ENCODE results near the gene KLF13. TPM values are rescaled to one million over a fixed set of nuclear protein-coding genes. Genes with fewer than 3 reads are reported as not detected.

Gene KLF13
- total RNA-seq, 1 experiment from 2014 or later, result 60.1 TPM

DNA sequence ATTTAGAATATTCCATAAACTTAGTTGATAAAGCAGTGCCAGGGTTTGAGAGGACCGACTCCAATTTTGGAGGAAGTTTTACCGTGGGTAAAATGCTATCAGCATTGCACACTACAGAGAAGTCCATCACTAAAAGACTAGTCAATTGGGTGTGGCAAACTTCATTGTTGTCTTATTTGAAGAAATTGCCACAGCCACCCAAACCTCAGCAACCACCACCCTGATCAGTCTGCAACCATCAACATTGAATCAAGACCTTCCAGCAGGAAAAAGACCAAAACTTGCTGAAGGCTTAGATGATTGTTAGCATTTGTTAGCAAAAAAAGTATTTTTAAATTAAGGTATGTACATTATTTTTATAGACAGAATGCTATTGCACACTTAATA, 60.5 kb downstream of the KLF13 start:
- TF ChIP-seq RAD21 (IDR thresholded peaks at IDR 0.05; ENCODE audit: low read depth) (no peak), ZNF274 (IDR thresholded peaks at IDR 0.05; ENCODE audit: low read depth, low read length) (no peak), CBX3 (IDR thresholded peaks at IDR 0.05; ENCODE audit: low read depth) (no peak), SIN3A (IDR thresholded peaks at IDR 0.05; ENCODE audit: low read depth) (no peak), EGR1 (IDR thresholded peaks at IDR 0.05; ENCODE audit: low read depth) (no peak), POLR2AphosphoS5 (IDR thresholded peaks at IDR 0.05; ENCODE audit: low read depth, low read length) (no peak), ELF1 (IDR thresholded peaks at IDR 0.05; ENCODE audit: borderline replicate concordance, low read depth) (no peak), ZFX (IDR thresholded peaks at IDR 0.05) (no peak), JUND (IDR thresholded peaks at IDR 0.05) (no peak), EZH2 (IDR thresholded peaks at IDR 0.05) (no peak), POLR2A (IDR thresholded peaks at IDR 0.05; ENCODE audit: borderline replicate concordance, extremely low read depth, insufficient read depth, insufficient read length) (no peak)
- TF ChIP-seq, protein P1, sequence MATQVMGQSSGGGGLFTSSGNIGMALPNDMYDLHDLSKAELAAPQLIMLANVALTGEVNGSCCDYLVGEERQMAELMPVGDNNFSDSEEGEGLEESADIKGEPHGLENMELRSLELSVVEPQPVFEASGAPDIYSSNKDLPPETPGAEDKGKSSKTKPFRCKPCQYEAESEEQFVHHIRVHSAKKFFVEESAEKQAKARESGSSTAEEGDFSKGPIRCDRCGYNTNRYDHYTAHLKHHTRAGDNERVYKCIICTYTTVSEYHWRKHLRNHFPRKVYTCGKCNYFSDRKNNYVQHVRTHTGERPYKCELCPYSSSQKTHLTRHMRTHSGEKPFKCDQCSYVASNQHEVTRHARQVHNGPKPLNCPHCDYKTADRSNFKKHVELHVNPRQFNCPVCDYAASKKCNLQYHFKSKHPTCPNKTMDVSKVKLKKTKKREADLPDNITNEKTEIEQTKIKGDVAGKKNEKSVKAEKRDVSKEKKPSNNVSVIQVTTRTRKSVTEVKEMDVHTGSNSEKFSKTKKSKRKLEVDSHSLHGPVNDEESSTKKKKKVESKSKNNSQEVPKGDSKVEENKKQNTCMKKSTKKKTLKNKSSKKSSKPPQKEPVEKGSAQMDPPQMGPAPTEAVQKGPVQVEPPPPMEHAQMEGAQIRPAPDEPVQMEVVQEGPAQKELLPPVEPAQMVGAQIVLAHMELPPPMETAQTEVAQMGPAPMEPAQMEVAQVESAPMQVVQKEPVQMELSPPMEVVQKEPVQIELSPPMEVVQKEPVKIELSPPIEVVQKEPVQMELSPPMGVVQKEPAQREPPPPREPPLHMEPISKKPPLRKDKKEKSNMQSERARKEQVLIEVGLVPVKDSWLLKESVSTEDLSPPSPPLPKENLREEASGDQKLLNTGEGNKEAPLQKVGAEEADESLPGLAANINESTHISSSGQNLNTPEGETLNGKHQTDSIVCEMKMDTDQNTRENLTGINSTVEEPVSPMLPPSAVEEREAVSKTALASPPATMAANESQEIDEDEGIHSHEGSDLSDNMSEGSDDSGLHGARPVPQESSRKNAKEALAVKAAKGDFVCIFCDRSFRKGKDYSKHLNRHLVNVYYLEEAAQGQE (IDR thresholded peaks at IDR 0.05; ENCODE audit: low read depth), result no peak
- TF ChIP-seq, protein P2, sequence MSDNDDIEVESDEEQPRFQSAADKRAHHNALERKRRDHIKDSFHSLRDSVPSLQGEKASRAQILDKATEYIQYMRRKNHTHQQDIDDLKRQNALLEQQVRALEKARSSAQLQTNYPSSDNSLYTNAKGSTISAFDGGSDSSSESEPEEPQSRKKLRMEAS (IDR thresholded peaks at IDR 0.05), result no peak
- Histone ChIP-seq H3K9me3 (ENCODE audit: control insufficient read depth in 1 of 2, insufficient read depth in 1 of 2, low read depth in 1 of 2, low read length in 2 of 2) (no peaks in the 10 kb centered on the region), H3K36me3 (ENCODE audit: control insufficient read depth in 1 of 2, insufficient read depth in 2 of 2, low read length in 2 of 2) (no peaks in the 10 kb centered on the region), H3K9me2 (ENCODE audit: insufficient read depth) (no peaks in the 10 kb centered on the region), H3K4me3 (replicated peaks in 1 of 2; ENCODE audit: low read depth in 1 of 2, low read length in 2 of 2) (no peak overlapping the region), H3K9ac (ENCODE audit: low read length) (no peak overlapping the region), H3K79me2 (ENCODE audit: insufficient read depth, low read length) (no peaks in the 10 kb centered on the region), H4K20me1 (ENCODE audit: insufficient read depth) (no peaks in the 10 kb centered on the region), H3K27ac (ENCODE audit: low read depth, low read length) (no peak overlapping the region), H3K27me3 (ENCODE audit: insufficient read depth, low read length) (no peaks in the 10 kb centered on the region), H3K4me2 (ENCODE audit: low read length) (no peak overlapping the region), H2AFZ (ENCODE audit: low read depth, low read length, poor library complexity, severe bottlenecking) (no peak overlapping the region), H3K4me1 (ENCODE audit: control insufficient read depth in 1 of 2, insufficient read depth in 2 of 2, low read length in 2 of 2) (peaks cover 9 to 13% of the 10 kb centered on the region in 2 experiments)
- ChIA-PET RAD21 (ENCODE audit: low non-redundant PET in 1 of 2, low total read pairs in 2 of 2, uncharacterized antibody in 2 of 2, unreplicated experiment in 2 of 2) (no interaction called here), CTCF (no interaction called here), POLR2A (no interaction called here)
- ATAC-seq (no peak), DNase-seq (ENCODE audit: low read depth, low spot score) (no peak)
- intact Hi-C loops (cut with micrococcal nuclease), result no loop called here
- no TSS peak for BruUV-seq (replicated peaks)

Measured in HCT116 (cell line).